H9 (cell line): ENCODE measurements around the gene ROR1. TPM values are rescaled to one million over a fixed set of nuclear protein-coding genes. Genes with fewer than 3 reads are reported as not detected.

Experiments
- DNase-seq: peaks from one replicate; pipeline ENCODE4 v3.0.0-alpha.2; 2017
- H2AFZ ChIP-seq: one replicate; pipeline ENCODE4 v1.6.1; 2013; ENCODE audit warnings: mild to moderate bottlenecking, low read length, control low read depth, moderate library complexity
- H2AK5ac ChIP-seq: 2 replicates; pipeline ENCODE4 v1.6.1; 2013; ENCODE audit warnings: low read length, control low read depth, mixed read lengths; ENCODE audit not compliant: insufficient read length
- H2BK120ac ChIP-seq: one replicate; pipeline ENCODE4 v1.6.1; 2013; ENCODE audit warnings: low read depth, mild to moderate bottlenecking, low read length, control low read depth, inconsistent platforms; ENCODE audit not compliant: poor library complexity, severe bottlenecking
- H2BK12ac ChIP-seq: 2 replicates; pipeline ENCODE4 v1.6.1; 2013; ENCODE audit warnings: low read length, control low read depth, mixed read lengths, low read depth; ENCODE audit not compliant: insufficient read length
- H2BK15ac ChIP-seq: 2 replicates; pipeline ENCODE4 v1.6.1; 2013; ENCODE audit warnings: low read depth, low read length, control low read depth
- H2BK20ac ChIP-seq: one replicate; pipeline ENCODE4 v1.6.1; 2013; ENCODE audit warnings: low read depth, mild to moderate bottlenecking, low read length, control low read depth, inconsistent platforms; ENCODE audit not compliant: poor library complexity, severe bottlenecking
- H2BK5ac ChIP-seq: 2 replicates; pipeline ENCODE4 v1.6.1; 2013; ENCODE audit warnings: low read length, control low read depth, mixed read lengths; ENCODE audit not compliant: insufficient read length
- H3K14ac ChIP-seq: 2 replicates; pipeline ENCODE4 v1.6.1; 2013; ENCODE audit warnings: low read length, control low read depth; ENCODE audit not compliant: insufficient read depth
- H3K18ac ChIP-seq: 2 replicates; pipeline ENCODE4 v1.6.1; 2013; ENCODE audit warnings: low read depth, mild to moderate bottlenecking, mixed read lengths, low read length, control low read depth; ENCODE audit not compliant: insufficient read length
- H3K23ac ChIP-seq: 2 replicates; pipeline ENCODE4 v1.6.1; 2013; ENCODE audit warnings: low read length, control low read depth, mixed read lengths, low read depth; ENCODE audit not compliant: insufficient read length
- H3K23me2 ChIP-seq: 2 replicates; pipeline ENCODE4 v1.6.1; 2013; ENCODE audit warnings: low read depth, mild to moderate bottlenecking, mixed read lengths, low read length, control low read depth; ENCODE audit not compliant: insufficient read length, poor library complexity, severe bottlenecking
- H3K27ac ChIP-seq: 2 replicates; pipeline ENCODE4 v1.5.1; 2013; ENCODE audit warnings: low read length, control low read depth, mixed read lengths, low read depth; ENCODE audit not compliant: insufficient read length
- H3K27me3 ChIP-seq: 2 replicates; pipeline ENCODE4 v1.6.1; 2013; ENCODE audit warnings: low read length, control low read depth, inconsistent platforms; ENCODE audit not compliant: insufficient read depth
- H3K4ac ChIP-seq: 2 replicates; pipeline ENCODE4 v1.6.1; 2013; ENCODE audit warnings: low read depth, mild to moderate bottlenecking, control low read depth, inconsistent platforms, low read length, moderate library complexity
- H3K4me1 ChIP-seq: 2 replicates; pipeline ENCODE4 v1.6.1; 2013; ENCODE audit warnings: low read length, control low read depth, inconsistent platforms; ENCODE audit not compliant: insufficient read depth
- H3K4me2 ChIP-seq: 2 replicates; pipeline ENCODE4 v1.6.1; 2013; ENCODE audit warnings: low read length, control low read depth, mixed read lengths; ENCODE audit not compliant: insufficient read length, insufficient read depth
- H3K56ac ChIP-seq: 2 replicates; pipeline ENCODE4 v1.6.1; 2013; ENCODE audit warnings: low read depth, mild to moderate bottlenecking, mixed read lengths, low read length, control low read depth; ENCODE audit not compliant: insufficient read length
- H3K79me1 ChIP-seq: 2 replicates; pipeline ENCODE4 v1.6.1; 2013; ENCODE audit warnings: low read depth, mild to moderate bottlenecking, moderate library complexity, low read length, control low read depth, inconsistent platforms; ENCODE audit not compliant: insufficient read depth, poor library complexity, severe bottlenecking
- H3K79me2 ChIP-seq: 2 replicates; pipeline ENCODE4 v1.6.1; 2013; ENCODE audit warnings: low read length, control low read depth, inconsistent platforms; ENCODE audit not compliant: insufficient read depth
- H3K9ac ChIP-seq: 2 replicates; pipeline ENCODE4 v1.6.1; 2013; ENCODE audit warnings: low read length, control low read depth, mixed read lengths; ENCODE audit not compliant: insufficient read length; ENCODE audit errors: extremely low read depth
- H3K9me3 ChIP-seq: one replicate; pipeline ENCODE4 v1.6.1; 2013; ENCODE audit warnings: low read depth, low read length, inconsistent platforms; ENCODE audit not compliant: control insufficient read depth
- H3T11ph ChIP-seq: one replicate; pipeline ENCODE4 v1.6.1; 2013; ENCODE audit warnings: mild to moderate bottlenecking, low read length, control low read depth, inconsistent platforms
- H4K20me1 ChIP-seq: one replicate; pipeline ENCODE4 v1.6.1; 2013; ENCODE audit not compliant: control insufficient read depth, insufficient read length, insufficient read depth
- H4K5ac ChIP-seq: 2 replicates; pipeline ENCODE4 v1.6.1; 2013; ENCODE audit warnings: low read depth, mild to moderate bottlenecking, mixed read lengths, low read length, control low read depth; ENCODE audit not compliant: insufficient read length
- H4K8ac ChIP-seq: replicated peaks from 2 replicates; pipeline ENCODE4 v1.6.1; 2013; ENCODE audit warnings: low read length, control low read depth, mixed read lengths, low read depth; ENCODE audit not compliant: insufficient read length
- H4K91ac ChIP-seq: 2 replicates; pipeline ENCODE4 v1.6.1; 2013; ENCODE audit warnings: low read depth, mild to moderate bottlenecking, moderate library complexity, mixed read lengths, low read length, control low read depth; ENCODE audit not compliant: insufficient read length
- H3K27ac Mint-ChIP-seq, 3 experiments: 2 replicates in 2 of 3; 3 replicates in 1 of 3; pipeline ENCODE4 v1.8.0; 2020 to 2021; ENCODE audit warnings: mixed read lengths in 3 of 3, mild to moderate bottlenecking in 1 of 3, moderate library complexity in 1 of 3
- H3K27me3 Mint-ChIP-seq: 2 replicates; pipeline ENCODE4 v1.8.0; 2021; ENCODE audit warnings: low read depth, mild to moderate bottlenecking, moderate library complexity, mixed read lengths
- H3K36me3 Mint-ChIP-seq, 3 experiments: 2 replicates in 2 of 3; 3 replicates in 1 of 3; pipeline ENCODE4 v1.8.0; 2020 to 2021; ENCODE audit warnings: low read depth in 3 of 3, mixed read lengths in 3 of 3; ENCODE audit not compliant: insufficient read depth in 1 of 3
- H3K4me1 Mint-ChIP-seq, 2 experiments: 2 replicates each; pipeline ENCODE4 v1.8.0; 2020; ENCODE audit warnings: mixed read lengths in 2 of 2
- H3K4me3 Mint-ChIP-seq, 2 experiments: 2 replicates in 1 of 2; 3 replicates in 1 of 2; pipeline ENCODE4 v1.8.0; 2020 to 2021; ENCODE audit warnings: mild to moderate bottlenecking in 2 of 2, mixed read lengths in 2 of 2, moderate library complexity in 1 of 2
- H3K9me3 Mint-ChIP-seq, 2 experiments: 2 replicates in 1 of 2; 3 replicates in 1 of 2; pipeline ENCODE4 v1.8.0; 2020; ENCODE audit warnings: mild to moderate bottlenecking in 2 of 2, mixed read lengths in 2 of 2, moderate library complexity in 1 of 2
- CTCF ChIP-seq: fragments of 200-600 bp; sonication (generic); conservative IDR thresholded peaks from 3 replicates; pipeline ENCODE4 v1.8.0; 2021; ENCODE audit warnings: antibody characterized with exemption, mild to moderate bottlenecking
- WGBS: extraction: QIAGEN DNeasy Blood & Tissue Kit; methylation state at CpG from one replicate; pipeline ENCODE4 v1.1.7; 2013; ENCODE audit warnings: missing lambda C conversion rate, low lambda C conversion rate, mixed read lengths; ENCODE audit not compliant: insufficient read length; ENCODE audit errors: extremely low coverage; 5-methylcytosine and 5-hydroxymethylcytosine counted together
- total RNA-seq: library from RNA; stranded (reverse); gene quantifications from 2 replicates; pipeline ENCODE4 v1.2.1, GENCODE V29; 2021

Gene ROR1
- total RNA-seq, 1 experiment from 2014 or later: 75.9 TPM

DNA sequence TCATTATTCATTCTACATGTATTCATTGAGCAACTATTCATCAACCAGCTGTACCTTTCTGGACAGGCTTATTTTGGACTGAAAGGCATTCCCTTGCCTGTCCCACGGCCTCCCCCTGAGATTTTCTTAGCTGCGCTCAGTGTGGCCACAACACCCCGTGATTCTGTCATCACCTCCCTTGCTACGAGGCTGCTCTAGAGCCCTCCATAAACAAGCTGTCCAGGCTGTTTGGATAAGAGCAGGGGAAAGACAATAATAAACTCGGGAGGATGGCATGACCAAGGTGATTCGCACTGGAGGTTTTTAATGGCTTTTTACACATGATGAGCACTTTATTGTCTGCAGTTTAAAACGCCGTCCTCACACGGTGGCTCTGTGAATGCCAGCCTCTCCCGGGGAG lies 139.7 kb downstream of the ROR1 start:
- no peak overlapping the region for H2AK5ac ChIP-seq
- H3K23me2 ChIP-seq: no peaks in the 10 kb centered on the region
- no peak overlapping the region for H3K23ac ChIP-seq
- H3K14ac ChIP-seq: no peak overlapping the region
- no peak overlapping the region for H3K56ac ChIP-seq
- no peaks in the 10 kb centered on the region for H3K27me3 Mint-ChIP-seq
- H3K27ac Mint-ChIP-seq: peak overlapping the region in 1 of 3 experiments; percentile 41; a peak in 3 of 7 replicates
- H3K4me2 ChIP-seq: no peak overlapping the region
- peaks cover 29% of the 10 kb centered on the region; the same call in 1 of the 2 replicates for H3K4me1 ChIP-seq
- H3K9ac ChIP-seq: no peak overlapping the region
- no peak overlapping the region for H3K4me3 Mint-ChIP-seq
- no peaks in the 10 kb centered on the region for H3K9me3 Mint-ChIP-seq
- H2BK20ac ChIP-seq: no peak overlapping the region
- H3K79me2 ChIP-seq: peaks cover 21% of the 10 kb centered on the region
- no peak overlapping the region for H3T11ph ChIP-seq
- no peak for DNase-seq
- no peaks in the 10 kb centered on the region for H3K9me3 ChIP-seq
- no peaks in the 10 kb centered on the region for H4K20me1 ChIP-seq
- no peak overlapping the region for H4K5ac ChIP-seq
- H4K8ac ChIP-seq: no peak overlapping the region
- peaks cover 10% of the 10 kb centered on the region for H3K79me1 ChIP-seq
- no peak for TF ChIP-seq CTCF
- H3K18ac ChIP-seq: no peak overlapping the region
- no peak overlapping the region for H2BK120ac ChIP-seq
- H3K27ac ChIP-seq: no peak overlapping the region
- H3K36me3 Mint-ChIP-seq: peaks cover 0 to 4% (median 0%) of the 10 kb centered on the region in 3 experiments; a peak in 2 of 7 replicates
- H4K91ac ChIP-seq: no peak overlapping the region
- no peak overlapping the region for H2AFZ ChIP-seq
- H3K27me3 ChIP-seq: no peaks in the 10 kb centered on the region
- no peak overlapping the region for H2BK12ac ChIP-seq
- H3K4ac ChIP-seq: no peak overlapping the region
- no peak overlapping the region for H2BK5ac ChIP-seq
- no CpG with 5 or more reads among the region's 10 CpGs for WGBS
- H3K4me1 Mint-ChIP-seq: peaks cover 84 to 85% of the 10 kb centered on the region in 2 experiments
- H2BK15ac ChIP-seq: no peak overlapping the region
